Caco-2 (cell line): ENCODE data around the gene CEP152. TPM values are rescaled to one million over a fixed set of nuclear protein-coding genes. Genes with fewer than 3 reads are reported as not detected.

Experiments
- BruUV-seq: library from RNA; stranded (reverse); fragments of 400-500 nt; replicated peaks from 2 replicates; lab custom pipeline; 2021; lab: Mats Ljungman, UMichigan
- CTCF ChIA-PET: fragments of 300-600 bp; sonication (Branson Sonifier 250); formaldehyde crosslinking; loops from one replicate; lab custom pipeline; 2022; ENCODE audit warnings: antibody characterized with exemption; lab: Charles Lee
- POLR2A ChIA-PET: fragments of 300-600 bp; sonication (Branson Sonifier 250); formaldehyde crosslinking; loops from one replicate; lab custom pipeline; 2022; ENCODE audit warnings: antibody characterized with exemption; lab: Charles Lee
- DNase-seq, 2 experiments: peaks; one replicate each; pipeline versions ENCODE4 v3.0.0 to v3.0.0-alpha.2; 2020 to 2022
- H3K27me3 ChIP-seq: replicated peaks from 2 replicates; pipeline ENCODE4 v1.6.0; 2011; ENCODE audit warnings: low read length; ENCODE audit not compliant: control insufficient read depth, insufficient read depth
- H3K36me3 ChIP-seq: 2 replicates; pipeline ENCODE4 v1.5.1; 2011; ENCODE audit warnings: low read length; ENCODE audit not compliant: control insufficient read depth, insufficient read depth
- H3K4me1 ChIP-seq: fragments of 250-450 bp; sonication (Bioruptor Pico); 2 replicates; pipeline ENCODE4 v1.5.1; 2020; ENCODE audit warnings: mild to moderate bottlenecking
- H3K4me3 ChIP-seq: 2 replicates; pipeline ENCODE4 v1.5.1; 2011; ENCODE audit warnings: low read depth, mild to moderate bottlenecking, control low read depth, low read length
- H3K9me3 ChIP-seq: fragments of 250-450 bp; sonication (Bioruptor Pico); 2 replicates; pipeline ENCODE4 v1.5.1; 2020; ENCODE audit warnings: mild to moderate bottlenecking, moderate library complexity
- H3K27ac Mint-ChIP-seq: one replicate; pipeline ENCODE4 v1.8.0; 2022; ENCODE audit warnings: mixed read lengths; ENCODE audit not compliant: unreplicated experiment
- H3K27me3 Mint-ChIP-seq: one replicate; pipeline ENCODE4 v1.8.0; 2022; ENCODE audit warnings: mixed read lengths; ENCODE audit not compliant: insufficient read depth, unreplicated experiment
- H3K36me3 Mint-ChIP-seq: one replicate; pipeline ENCODE4 v1.8.0; 2022; ENCODE audit warnings: mild to moderate bottlenecking, mixed read lengths; ENCODE audit not compliant: insufficient read depth, unreplicated experiment
- H3K4me1 Mint-ChIP-seq: one replicate; pipeline ENCODE4 v1.8.0; 2022; ENCODE audit warnings: low read depth, mixed read lengths; ENCODE audit not compliant: unreplicated experiment
- H3K4me3 Mint-ChIP-seq: one replicate; pipeline ENCODE4 v1.8.0; 2022; ENCODE audit warnings: mild to moderate bottlenecking, moderate library complexity, mixed read lengths; ENCODE audit not compliant: unreplicated experiment
- H3K9me3 Mint-ChIP-seq: one replicate; pipeline ENCODE4 v1.8.0; 2022; ENCODE audit warnings: mixed read lengths; ENCODE audit not compliant: unreplicated experiment
- CTCF ChIP-seq, 2 experiments: fragments of 200-600 bp in 1 of 2; IDR thresholded peaks; 1 replicate in 1 of 2; 2 replicates in 1 of 2; pipeline versions ENCODE4 v1.5.1 to v1.8.0; 2011 to 2022; ENCODE audit warnings: antibody characterized with exemption in 1 of 2, control low read depth in 1 of 2, inconsistent platforms in 1 of 2, low read depth in 1 of 2, low read length in 1 of 2, mild to moderate bottlenecking in 1 of 2, moderate library complexity in 1 of 2; ENCODE audit not compliant: insufficient read depth in 1 of 2, severe bottlenecking in 1 of 2, unreplicated experiment in 1 of 2
- intact Hi-C: fragments of 100-400 bp; cut with micrococcal nuclease; formaldehyde crosslinking; loops from one replicate; pipeline ENCODE4 v1.10.0; 2022; ENCODE audit not compliant: unreplicated experiment
- total RNA-seq: library from RNA; stranded (reverse); gene quantifications from 2 replicates; pipeline ENCODE4 v1.2.3, GENCODE V29; 2022

CEP152 gene
- total RNA-seq, 1 experiment from 2014 or later = 14.2 TPM

GRCh38 chr15:48798319-48798718, 12.6 kb downstream of the CEP152 start:
- Mint-ChIP-seq H3K27ac (no peak overlapping the region), H3K36me3 (peaks cover 6% of the 10 kb centered on the region), H3K27me3 (no peaks in the 10 kb centered on the region), H3K4me3 (no peak overlapping the region), H3K4me1 (no peaks in the 10 kb centered on the region), H3K9me3 (no peaks in the 10 kb centered on the region)
- no peaks in the 10 kb centered on the region for H3K36me3 ChIP-seq
- no peak for TF ChIP-seq CTCF (IDR thresholded peaks at IDR 0.05; ENCODE audit: insufficient read depth in 1 of 2, low read depth in 1 of 2, low read length in 1 of 2, severe bottlenecking in 1 of 2, unreplicated experiment in 1 of 2)
- ChIA-PET POLR2A (interaction anchor here (1.0 kb wide), 1 partner anchor 13 kb away, joined by 3 read pairs; the partner anchor contains the start of gene CEP152), CTCF (no interaction called here)
- no peaks in the 10 kb centered on the region for H3K27me3 ChIP-seq
- BruUV-seq = no TSS peak
- H3K9me3 ChIP-seq = no peaks in the 10 kb centered on the region
- peaks cover 12% of the 10 kb centered on the region for H3K4me1 ChIP-seq
- no peak for DNase-seq
- intact Hi-C loops = no loop called here
- H3K4me3 ChIP-seq = no peak overlapping the region

DNA sequence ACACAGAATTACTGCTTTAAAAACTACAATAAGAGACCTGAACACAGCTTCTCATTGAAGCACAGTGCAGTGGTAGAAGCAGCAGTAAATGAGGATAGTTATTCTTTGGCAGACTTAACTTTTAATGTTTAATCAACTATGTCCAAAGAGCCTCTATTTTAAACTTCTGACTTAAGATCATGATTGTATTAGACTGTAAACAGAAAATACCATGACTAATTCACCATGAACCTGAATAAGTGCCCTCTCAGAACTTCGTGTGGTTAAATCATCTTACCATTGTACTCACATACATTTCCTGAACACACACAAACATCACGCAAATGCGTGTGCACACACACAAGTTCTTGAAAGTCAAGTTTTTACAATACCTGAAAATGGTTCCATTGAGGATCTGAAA, 13.9 kb downstream of the CEP152 start:
- ChIA-PET POLR2A (no interaction called here), CTCF (no interaction called here)
- no peak overlapping the region for H3K4me3 Mint-ChIP-seq
- Histone ChIP-seq H3K4me1 (peaks cover 12% of the 10 kb centered on the region), H3K4me3 (no peak overlapping the region), H3K27me3 (no peaks in the 10 kb centered on the region), H3K36me3 (no peaks in the 10 kb centered on the region), H3K9me3 (no peaks in the 10 kb centered on the region)
- no peaks in the 10 kb centered on the region for H3K4me1 Mint-ChIP-seq
- no peaks in the 10 kb centered on the region for H3K9me3 Mint-ChIP-seq
- DNase-seq = no peak
- BruUV-seq = no TSS peak
- TF ChIP-seq CTCF (IDR thresholded peaks at IDR 0.05; ENCODE audit: insufficient read depth in 1 of 2, low read depth in 1 of 2, low read length in 1 of 2, severe bottlenecking in 1 of 2, unreplicated experiment in 1 of 2) = no peak
- H3K27me3 Mint-ChIP-seq = no peaks in the 10 kb centered on the region
- H3K27ac Mint-ChIP-seq = no peak overlapping the region
- intact Hi-C loops = no loop called here
- peaks cover 15% of the 10 kb centered on the region for H3K36me3 Mint-ChIP-seq

GRCh38 chr15:48796521-48796920, 14.3 kb downstream of the CEP152 start:
- no TSS peak for BruUV-seq
- H3K4me1 Mint-ChIP-seq = no peaks in the 10 kb centered on the region
- intact Hi-C loops = no loop called here
- H3K27me3 Mint-ChIP-seq = no peaks in the 10 kb centered on the region
- no peak overlapping the region for H3K4me3 ChIP-seq
- H3K9me3 Mint-ChIP-seq = no peaks in the 10 kb centered on the region
- peaks cover 12% of the 10 kb centered on the region for H3K4me1 ChIP-seq
- no peak overlapping the region for H3K27ac Mint-ChIP-seq
- no peaks in the 10 kb centered on the region for H3K36me3 ChIP-seq
- peaks cover 17% of the 10 kb centered on the region for H3K36me3 Mint-ChIP-seq
- H3K4me3 Mint-ChIP-seq = no peak overlapping the region
- no peak for TF ChIP-seq CTCF (IDR thresholded peaks at IDR 0.05; ENCODE audit: insufficient read depth in 1 of 2, low read depth in 1 of 2, low read length in 1 of 2, severe bottlenecking in 1 of 2, unreplicated experiment in 1 of 2)
- CTCF ChIA-PET = no interaction called here
- DNase-seq = no peak
- no peaks in the 10 kb centered on the region for H3K9me3 ChIP-seq
- POLR2A ChIA-PET = no interaction called here
- H3K27me3 ChIP-seq = no peaks in the 10 kb centered on the region
